Thyroid gland (tissue), 4 donors: Measurements from ENCODE around the gene YJEFN3. TPM values are rescaled to one million over a fixed set of nuclear protein-coding genes. Genes with fewer than 3 reads are reported as not detected.

Experiments used
- DNase-seq, 2 donors: peaks; one replicate each; pipeline ENCODE4 v3.0.0-alpha.2; 2019
- H3K27ac ChIP-seq, 3 donors: fragments of 200-600 bp; sonication (generic); 1 replicate in 2 of 3; 2 replicates in 1 of 3; pipeline ENCODE4 v1.5.1; 2016 to 2019; ENCODE audit warnings: mild to moderate bottlenecking in 1 of 3, moderate library complexity in 1 of 3
- H3K27me3 ChIP-seq: fragments of 200-600 bp; sonication (generic); one replicate; pipeline ENCODE4 v1.5.1; 2019
- H3K36me3 ChIP-seq, 2 donors: fragments of 200-600 bp; sonication (generic); one replicate each; pipeline ENCODE4 v1.5.1; 2016 to 2019
- H3K4me1 ChIP-seq, 2 donors: fragments of 200-600 bp; sonication (generic); one replicate each; pipeline ENCODE4 v1.5.1; 2017 to 2019
- H3K4me3 ChIP-seq, 3 donors: fragments of 200-600 bp; sonication (generic); replicated peaks in 1 of 3; 1 replicate in 2 of 3; 2 replicates in 1 of 3; pipeline ENCODE4 v1.5.1; 2016; ENCODE audit warnings: mild to moderate bottlenecking in 1 of 3
- H3K9me3 ChIP-seq: fragments of 200-600 bp; sonication (generic); one replicate; pipeline ENCODE4 v1.5.1; 2017
- CTCF ChIP-seq, 6 experiments: fragments of 200-600 bp in 3 of 6; fragments of 450-650 bp in 3 of 6; sonication (generic) in 3 of 6; IDR thresholded peaks; one replicate each; pipeline ENCODE4 v1.5.1; 2016 to 2019; ENCODE audit warnings: antibody characterized with exemption in 6 of 6, mild to moderate bottlenecking in 2 of 6, inconsistent platforms in 1 of 6, moderate library complexity in 1 of 6
- POLR2A ChIP-seq, 2 donors: fragments of 450-650 bp; IDR thresholded peaks; one replicate each; pipeline ENCODE4 v1.6.1; 2017; ENCODE audit warnings: antibody characterized with exemption in 2 of 2, mild to moderate bottlenecking in 2 of 2, moderate library complexity in 1 of 2
- WGBS, 2 donors: methylation state at CpG; one replicate each; pipeline ENCODE4 v1.1.5; 2017; 5-methylcytosine and 5-hydroxymethylcytosine counted together
- intact Hi-C: fragments of 100-400 bp; cut with DNase I; formaldehyde crosslinking; loops from one replicate; pipeline ENCODE4 v1.15.1; 2023
- total RNA-seq, 4 donors: library from RNA; depleted of rRNA; stranded (reverse); fragments of >200 nt; gene quantifications; one replicate each; pipeline ENCODE4 v1.2.3, GENCODE V29; 2016

The YJEFN3 gene
- total RNA-seq, 4 donors from 2014 or later = 1.9 to 7.2 (median 2.6) TPM; not detected in 1

GRCh38 chr19:19543101-19543500, 14.4 kb downstream of the YJEFN3 start:
- TF ChIP-seq POLR2A (IDR thresholded peaks at IDR 0.05) = no peak
- TF ChIP-seq CTCF (IDR thresholded peaks at IDR 0.05) = no peak
- Histone ChIP-seq H3K9me3 (no peaks in the 10 kb centered on the region), H3K27ac (no peak overlapping the region), H3K27me3 (no peaks in the 10 kb centered on the region), H3K36me3 (no peaks in the 10 kb centered on the region), H3K4me3 (no peak overlapping the region), H3K4me1 (peaks cover 20 to 23% of the 10 kb centered on the region in 2 donors)
- no peak for DNase-seq
- WGBS, 2 donors = 89 to 93% methylated on average over 3 to 12 of the region's 13 CpGs
- intact Hi-C loops = no loop called here

- H3K36me3 ChIP-seq = no peaks in the 10 kb centered on the region
- H3K4me3 ChIP-seq = no peak overlapping the region
- WGBS, 2 donors = 89 to 99% methylated on average over 11 to 18 of the region's 19 CpGs
- H3K9me3 ChIP-seq = no peaks in the 10 kb centered on the region
- no peak overlapping the region for H3K27ac ChIP-seq
- TF ChIP-seq POLR2A (IDR thresholded peaks at IDR 0.05) (no peak), CTCF (IDR thresholded peaks at IDR 0.05) (no peak)
- H3K4me1 ChIP-seq = peaks cover 15 to 18% of the 10 kb centered on the region in 2 donors
- no peaks in the 10 kb centered on the region for H3K27me3 ChIP-seq
- no peak for DNase-seq
- intact Hi-C loops = no loop called here
Measured at GRCh38 chr19:19543640-19544039, 14.9 kb downstream of the YJEFN3 start.

GRCh38 chr19:19544257-19544953, 15.7 kb downstream of the YJEFN3 start:
- Histone ChIP-seq H3K36me3 (no peaks in the 10 kb centered on the region), H3K4me3 (no peak overlapping the region), H3K4me1 (peaks cover 12 to 14% of the 10 kb centered on the region in 2 donors), H3K9me3 (no peaks in the 10 kb centered on the region), H3K27me3 (no peaks in the 10 kb centered on the region), H3K27ac (no peak overlapping the region)
- WGBS, 2 donors = 87 to 92% methylated on average over 37 to 62 of the region's 75 CpGs
- intact Hi-C loops = no loop called here
- no peak for DNase-seq
- TF ChIP-seq POLR2A (IDR thresholded peaks at IDR 0.05) = no peak
- no peak for TF ChIP-seq CTCF (IDR thresholded peaks at IDR 0.05)

DNA sequence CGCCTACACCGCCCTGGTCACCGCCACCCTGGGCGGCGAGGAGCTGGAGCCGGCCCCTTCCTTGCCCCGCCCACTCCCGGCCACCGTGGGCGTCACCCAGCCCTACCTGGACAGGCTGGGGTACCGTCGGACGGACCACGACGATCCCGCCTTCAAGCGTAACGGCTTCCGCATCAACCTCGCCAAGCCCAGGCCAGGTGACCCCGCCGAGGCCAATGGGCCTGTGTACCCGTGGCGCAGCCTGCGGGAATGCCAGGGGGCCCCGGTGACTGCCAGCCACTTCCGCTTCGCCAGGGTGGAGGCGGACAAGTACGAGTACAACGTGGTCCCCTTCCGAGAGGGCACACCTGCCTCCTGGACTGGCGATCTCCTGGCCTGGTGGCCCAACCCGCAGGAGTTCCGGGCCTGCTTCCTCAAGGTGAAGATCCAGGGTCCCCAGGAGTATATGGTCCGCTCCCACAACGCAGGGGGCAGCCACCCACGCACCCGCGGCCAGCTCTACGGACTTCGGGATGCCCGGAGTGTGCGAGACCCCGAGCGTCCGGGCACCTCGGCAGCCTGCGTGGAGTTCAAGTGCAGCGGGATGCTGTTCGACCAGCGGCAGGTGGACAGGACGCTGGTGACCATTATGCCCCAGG, 16.4 kb downstream of the YJEFN3 start:
- intact Hi-C loops = no loop called here
- Histone ChIP-seq H3K4me3 (no peak overlapping the region), H3K27me3 (no peaks in the 10 kb centered on the region), H3K9me3 (no peaks in the 10 kb centered on the region), H3K4me1 (peaks cover 10 to 13% of the 10 kb centered on the region in 2 donors), H3K36me3 (no peaks in the 10 kb centered on the region), H3K27ac (no peak overlapping the region)
- 88% methylated on average over 43 of the region's 53 CpGs; no CpG with 5 or more reads in 1 of the 2 donors for WGBS, 2 donors
- no peak for TF ChIP-seq POLR2A (IDR thresholded peaks at IDR 0.05)
- no peak for TF ChIP-seq CTCF (IDR thresholded peaks at IDR 0.05)
- DNase-seq = no peak

DNA sequence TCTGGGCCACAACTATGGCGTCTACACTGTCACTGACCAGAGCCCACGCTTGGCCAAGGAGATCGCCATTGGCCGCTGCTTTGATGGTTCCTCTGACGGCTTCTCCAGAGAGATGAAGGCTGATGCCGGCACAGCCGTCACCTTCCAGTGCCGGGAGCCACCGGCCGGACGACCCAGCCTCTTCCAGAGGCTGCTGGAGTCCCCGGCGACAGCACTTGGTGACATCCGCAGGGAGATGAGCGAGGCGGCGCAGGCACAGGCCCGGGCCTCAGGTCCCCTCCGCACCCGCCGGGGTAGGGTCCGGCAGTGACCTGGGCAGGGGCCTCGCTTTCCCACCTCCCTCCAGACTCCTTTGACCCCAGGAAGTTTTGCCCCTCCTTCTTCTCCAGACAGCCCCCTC, 17.0 kb downstream of the YJEFN3 start:
- WGBS, 2 donors = 92 to 97% methylated on average over 6 to 17 of the region's 23 CpGs
- no peak overlapping the region for H3K4me3 ChIP-seq
- peaks cover 5 to 7% of the 10 kb centered on the region in 2 donors for H3K4me1 ChIP-seq
- no peaks in the 10 kb centered on the region for H3K9me3 ChIP-seq
- TF ChIP-seq CTCF (IDR thresholded peaks at IDR 0.05) (no peak), POLR2A (IDR thresholded peaks at IDR 0.05) (no peak)
- intact Hi-C loops = no loop called here
- no peaks in the 10 kb centered on the region for H3K27me3 ChIP-seq
- H3K36me3 ChIP-seq = no peaks in the 10 kb centered on the region
- H3K27ac ChIP-seq = no peak overlapping the region
- no peak for DNase-seq
